ENCODE data around the gene ZNF304. TPM values are rescaled to one million over a fixed set of nuclear protein-coding genes. Genes with fewer than 3 reads are reported as not detected.

Gene ZNF304
- total RNA-seq: 10 to 100 TPM in 7 of 9 donors, 1 to 10 TPM in 2; 8.1 to 14.3 (median 12.4) TPM
- polyA plus RNA-seq: 1 to 10 TPM; 4.0 to 8.3 (median 5.2) TPM
- long read RNA-seq, donor 1, full-length matches to known transcripts: 3 of 3 reads
- long read RNA-seq, donor 1, partial matches to known transcripts: 0 of 3 reads
- long read RNA-seq, donor 1, other reads (novel, unspliced or antisense): 0 of 3 reads
- long read RNA-seq, donor 2: 0 reads
- long read RNA-seq, donor 3, full-length matches to known transcripts: 3 of 3 reads
- long read RNA-seq, donor 3, partial matches to known transcripts: 0 of 3 reads
- long read RNA-seq, donor 3, other reads (novel, unspliced or antisense): 0 of 3 reads
- long read RNA-seq, donor 4, full-length matches to known transcripts: 1 of 1 reads
- long read RNA-seq, donor 4, partial matches to known transcripts: 0 of 1 reads
- long read RNA-seq, donor 4, other reads (novel, unspliced or antisense): 0 of 1 reads
- long read RNA-seq, donor 5, full-length matches to known transcripts: 9 of 11 reads
- long read RNA-seq, donor 5, partial matches to known transcripts: 0 of 11 reads
- long read RNA-seq, donor 5, other reads (novel, unspliced or antisense): 2 of 11 reads
- long read RNA-seq, donor 6: 0 reads
- long read RNA-seq, donor 7: 0 reads
- long read RNA-seq, donor 8, full-length matches to known transcripts: 3 of 3 reads
- long read RNA-seq, donor 8, partial matches to known transcripts: 0 of 3 reads
- long read RNA-seq, donor 8, other reads (novel, unspliced or antisense): 0 of 3 reads
- long read RNA-seq, donor 9, full-length matches to known transcripts: 1 of 1 reads
- long read RNA-seq, donor 9, partial matches to known transcripts: 0 of 1 reads
- long read RNA-seq, donor 9, other reads (novel, unspliced or antisense): 0 of 1 reads
- long read RNA-seq, donor 10: 0 reads

GRCh38 chr19:57350877-57351805 is at the start of gene ZNF304:
Gene ZNF304 (plus strand): TSS chr19:57351271. CDS start chr19:57351665, 394 bp downstream.
- intact Hi-C loops (cut with DNase I): no loop called here
- WGBS, 4 donors: 1 to 3% (median 2%) methylated on average over 21 to 57 of the region's 57 CpGs
- peak; percentile 94 to 98 (median 96) for DNase-seq
- Histone ChIP-seq H3K4me1 (replicated peaks in 1 of 2) (peaks cover 13 to 14% of the 10 kb centered on the region in 2 donors), H3K27ac (peak within 1 kb of the TSS; percentile 24 to 89 (median 80)), H3K9me3 (replicated peaks in 1 of 3) (no peaks in the 10 kb centered on the region), H3K36me3 (replicated peaks in 1 of 2) (peaks cover 0 to 23% of the 10 kb centered on the region in 2 donors), H3K4me3 (peak within 1 kb of the TSS; percentile 40 to 97 (median 75)), H3K27me3 (no peaks in the 10 kb centered on the region)
- TF ChIP-seq CTCF (IDR thresholded peaks at IDR 0.05) (no peak), POLR2A (IDR thresholded peaks at IDR 0.05) (peak in 1 of 2 donors; percentile 66)

- WGBS, 4 donors: 20 to 64% (median 51%) methylated on average over 1 of the region's 1 CpG
- Histone ChIP-seq H3K36me3 (replicated peaks in 1 of 2) (peaks cover 0 to 10% of the 10 kb centered on the region in 2 donors), H3K9me3 (replicated peaks in 1 of 3) (no peaks in the 10 kb centered on the region), H3K4me1 (replicated peaks in 1 of 2) (peaks cover 12 to 13% of the 10 kb centered on the region in 2 donors), H3K4me3 (no peak overlapping the region), H3K27ac (peak overlapping the region in 4 of 5 donors; percentile 44 to 82 (median 48)), H3K27me3 (no peaks in the 10 kb centered on the region)
- TF ChIP-seq POLR2A (IDR thresholded peaks at IDR 0.05): peak in 1 of 2 donors; percentile 37
- TF ChIP-seq CTCF (IDR thresholded peaks at IDR 0.05): no peak
- DNase-seq: peak; percentile 69 to 94 (median 91)
- intact Hi-C loops (cut with DNase I): no loop called here
Observed at GRCh38 chr19:57302020-57302465, 49.0 kb upstream of the ZNF304 start.

GRCh38 chr19:57302727-57303401 is 48.2 kb upstream of the ZNF304 start:
- Histone ChIP-seq H3K36me3 (replicated peaks in 1 of 2) (peaks cover 0 to 10% of the 10 kb centered on the region in 2 donors), H3K4me3 (no peak overlapping the region), H3K4me1 (replicated peaks in 1 of 2) (peaks cover 12 to 13% of the 10 kb centered on the region in 2 donors)

More at GRCh38 chr19:57302727-57303401, 48.2 kb upstream of the ZNF304 start:
- no peaks in the 10 kb centered on the region for H3K27me3 ChIP-seq
- 74 to 84% (median 79%) methylated on average over 4 to 7 of the region's 7 CpGs for WGBS, 4 donors
- peak overlapping the region in 4 of 5 donors; percentile 18 to 82 (median 48) for H3K27ac ChIP-seq
- H3K9me3 ChIP-seq (replicated peaks in 1 of 3): no peaks in the 10 kb centered on the region
- DNase-seq: peak in 1 of 7 donors; percentile 11
- intact Hi-C loops (cut with DNase I): no loop called here
- TF ChIP-seq CTCF (IDR thresholded peaks at IDR 0.05) (no peak), POLR2A (IDR thresholded peaks at IDR 0.05) (no peak)
